H9 (cell line): ENCODE results near the gene EPS8. TPM values are rescaled to one million over a fixed set of nuclear protein-coding genes. Genes with fewer than 3 reads are reported as not detected.

ENCODE experiments used
- DNase-seq: peaks from one replicate; pipeline ENCODE4 v3.0.0-alpha.2; 2017
- H2AFZ ChIP-seq: one replicate; pipeline ENCODE4 v1.6.1; 2013; ENCODE audit warnings: mild to moderate bottlenecking, low read length, control low read depth, moderate library complexity
- H2AK5ac ChIP-seq: 2 replicates; pipeline ENCODE4 v1.6.1; 2013; ENCODE audit warnings: low read length, control low read depth, mixed read lengths; ENCODE audit not compliant: insufficient read length
- H2BK120ac ChIP-seq: one replicate; pipeline ENCODE4 v1.6.1; 2013; ENCODE audit warnings: low read depth, mild to moderate bottlenecking, low read length, control low read depth, inconsistent platforms; ENCODE audit not compliant: poor library complexity, severe bottlenecking
- H2BK12ac ChIP-seq: 2 replicates; pipeline ENCODE4 v1.6.1; 2013; ENCODE audit warnings: low read length, control low read depth, mixed read lengths, low read depth; ENCODE audit not compliant: insufficient read length
- H2BK15ac ChIP-seq: 2 replicates; pipeline ENCODE4 v1.6.1; 2013; ENCODE audit warnings: low read depth, low read length, control low read depth
- H2BK20ac ChIP-seq: one replicate; pipeline ENCODE4 v1.6.1; 2013; ENCODE audit warnings: low read depth, mild to moderate bottlenecking, low read length, control low read depth, inconsistent platforms; ENCODE audit not compliant: poor library complexity, severe bottlenecking
- H2BK5ac ChIP-seq: 2 replicates; pipeline ENCODE4 v1.6.1; 2013; ENCODE audit warnings: low read length, control low read depth, mixed read lengths; ENCODE audit not compliant: insufficient read length
- H3K14ac ChIP-seq: 2 replicates; pipeline ENCODE4 v1.6.1; 2013; ENCODE audit warnings: low read length, control low read depth; ENCODE audit not compliant: insufficient read depth
- H3K18ac ChIP-seq: 2 replicates; pipeline ENCODE4 v1.6.1; 2013; ENCODE audit warnings: low read depth, mild to moderate bottlenecking, mixed read lengths, low read length, control low read depth; ENCODE audit not compliant: insufficient read length
- H3K23ac ChIP-seq: 2 replicates; pipeline ENCODE4 v1.6.1; 2013; ENCODE audit warnings: low read length, control low read depth, mixed read lengths, low read depth; ENCODE audit not compliant: insufficient read length
- H3K23me2 ChIP-seq: 2 replicates; pipeline ENCODE4 v1.6.1; 2013; ENCODE audit warnings: low read depth, mild to moderate bottlenecking, mixed read lengths, low read length, control low read depth; ENCODE audit not compliant: insufficient read length, poor library complexity, severe bottlenecking
- H3K27ac ChIP-seq: 2 replicates; pipeline ENCODE4 v1.5.1; 2013; ENCODE audit warnings: low read length, control low read depth, mixed read lengths, low read depth; ENCODE audit not compliant: insufficient read length
- H3K27me3 ChIP-seq: 2 replicates; pipeline ENCODE4 v1.6.1; 2013; ENCODE audit warnings: low read length, control low read depth, inconsistent platforms; ENCODE audit not compliant: insufficient read depth
- H3K4ac ChIP-seq: 2 replicates; pipeline ENCODE4 v1.6.1; 2013; ENCODE audit warnings: low read depth, mild to moderate bottlenecking, control low read depth, inconsistent platforms, low read length, moderate library complexity
- H3K4me1 ChIP-seq: 2 replicates; pipeline ENCODE4 v1.6.1; 2013; ENCODE audit warnings: low read length, control low read depth, inconsistent platforms; ENCODE audit not compliant: insufficient read depth
- H3K4me2 ChIP-seq: 2 replicates; pipeline ENCODE4 v1.6.1; 2013; ENCODE audit warnings: low read length, control low read depth, mixed read lengths; ENCODE audit not compliant: insufficient read length, insufficient read depth
- H3K56ac ChIP-seq: 2 replicates; pipeline ENCODE4 v1.6.1; 2013; ENCODE audit warnings: low read depth, mild to moderate bottlenecking, mixed read lengths, low read length, control low read depth; ENCODE audit not compliant: insufficient read length
- H3K79me1 ChIP-seq: 2 replicates; pipeline ENCODE4 v1.6.1; 2013; ENCODE audit warnings: low read depth, mild to moderate bottlenecking, moderate library complexity, low read length, control low read depth, inconsistent platforms; ENCODE audit not compliant: insufficient read depth, poor library complexity, severe bottlenecking
- H3K79me2 ChIP-seq: 2 replicates; pipeline ENCODE4 v1.6.1; 2013; ENCODE audit warnings: low read length, control low read depth, inconsistent platforms; ENCODE audit not compliant: insufficient read depth
- H3K9ac ChIP-seq: 2 replicates; pipeline ENCODE4 v1.6.1; 2013; ENCODE audit warnings: low read length, control low read depth, mixed read lengths; ENCODE audit not compliant: insufficient read length; ENCODE audit errors: extremely low read depth
- H3K9me3 ChIP-seq: one replicate; pipeline ENCODE4 v1.6.1; 2013; ENCODE audit warnings: low read depth, low read length, inconsistent platforms; ENCODE audit not compliant: control insufficient read depth
- H3T11ph ChIP-seq: one replicate; pipeline ENCODE4 v1.6.1; 2013; ENCODE audit warnings: mild to moderate bottlenecking, low read length, control low read depth, inconsistent platforms
- H4K20me1 ChIP-seq: one replicate; pipeline ENCODE4 v1.6.1; 2013; ENCODE audit not compliant: control insufficient read depth, insufficient read length, insufficient read depth
- H4K5ac ChIP-seq: 2 replicates; pipeline ENCODE4 v1.6.1; 2013; ENCODE audit warnings: low read depth, mild to moderate bottlenecking, mixed read lengths, low read length, control low read depth; ENCODE audit not compliant: insufficient read length
- H4K8ac ChIP-seq: replicated peaks from 2 replicates; pipeline ENCODE4 v1.6.1; 2013; ENCODE audit warnings: low read length, control low read depth, mixed read lengths, low read depth; ENCODE audit not compliant: insufficient read length
- H4K91ac ChIP-seq: 2 replicates; pipeline ENCODE4 v1.6.1; 2013; ENCODE audit warnings: low read depth, mild to moderate bottlenecking, moderate library complexity, mixed read lengths, low read length, control low read depth; ENCODE audit not compliant: insufficient read length
- H3K27ac Mint-ChIP-seq, 3 experiments: 2 replicates in 2 of 3; 3 replicates in 1 of 3; pipeline ENCODE4 v1.8.0; 2020 to 2021; ENCODE audit warnings: mixed read lengths in 3 of 3, mild to moderate bottlenecking in 1 of 3, moderate library complexity in 1 of 3
- H3K27me3 Mint-ChIP-seq: 2 replicates; pipeline ENCODE4 v1.8.0; 2021; ENCODE audit warnings: low read depth, mild to moderate bottlenecking, moderate library complexity, mixed read lengths
- H3K36me3 Mint-ChIP-seq, 3 experiments: 2 replicates in 2 of 3; 3 replicates in 1 of 3; pipeline ENCODE4 v1.8.0; 2020 to 2021; ENCODE audit warnings: low read depth in 3 of 3, mixed read lengths in 3 of 3; ENCODE audit not compliant: insufficient read depth in 1 of 3
- H3K4me1 Mint-ChIP-seq, 2 experiments: 2 replicates each; pipeline ENCODE4 v1.8.0; 2020; ENCODE audit warnings: mixed read lengths in 2 of 2
- H3K4me3 Mint-ChIP-seq, 2 experiments: 2 replicates in 1 of 2; 3 replicates in 1 of 2; pipeline ENCODE4 v1.8.0; 2020 to 2021; ENCODE audit warnings: mild to moderate bottlenecking in 2 of 2, mixed read lengths in 2 of 2, moderate library complexity in 1 of 2
- H3K9me3 Mint-ChIP-seq, 2 experiments: 2 replicates in 1 of 2; 3 replicates in 1 of 2; pipeline ENCODE4 v1.8.0; 2020; ENCODE audit warnings: mild to moderate bottlenecking in 2 of 2, mixed read lengths in 2 of 2, moderate library complexity in 1 of 2
- WGBS: extraction: QIAGEN DNeasy Blood & Tissue Kit; methylation state at CpG from one replicate; pipeline ENCODE4 v1.1.7; 2013; ENCODE audit warnings: missing lambda C conversion rate, low lambda C conversion rate, mixed read lengths; ENCODE audit not compliant: insufficient read length; ENCODE audit errors: extremely low coverage; 5-methylcytosine and 5-hydroxymethylcytosine counted together
- total RNA-seq: library from RNA; stranded (reverse); gene quantifications from 2 replicates; pipeline ENCODE4 v1.2.1, GENCODE V29; 2021
- TF ChIP-seq, protein P1 (sequence below): fragments of 200-600 bp; sonication (generic); conservative IDR thresholded peaks from 3 replicates; pipeline ENCODE4 v1.8.0; 2021; ENCODE audit warnings: antibody characterized with exemption, mild to moderate bottlenecking

The EPS8 gene
- total RNA-seq, 1 experiment from 2014 or later = 2.2 TPM

DNA sequence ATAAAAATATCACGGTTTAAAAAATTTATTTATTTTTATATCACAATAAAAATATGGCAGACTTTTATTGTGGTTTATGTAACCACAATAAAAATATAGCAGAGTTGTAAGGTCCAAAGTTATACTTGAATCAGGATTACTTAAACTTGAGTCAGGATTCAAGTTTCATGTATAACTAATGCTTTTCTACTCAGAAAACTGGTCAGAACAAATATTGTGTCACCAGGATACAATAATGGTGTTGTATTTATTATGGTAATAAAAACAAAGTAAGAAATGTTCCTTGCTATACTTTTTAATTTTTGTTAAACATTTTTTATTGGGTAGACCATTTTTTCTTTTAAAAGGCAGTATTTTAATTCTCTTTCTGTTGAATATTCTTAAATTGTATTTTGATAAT is 29.2 kb upstream of the EPS8 start:
- no CpG with 5 or more reads among the region's 1 CpG for WGBS
- no peak overlapping the region for H2BK5ac ChIP-seq
- Mint-ChIP-seq H3K27me3 (no peaks in the 10 kb centered on the region), H3K27ac (no peak overlapping the region), H3K4me1 (peaks cover 6% of the 10 kb centered on the region in 2 experiments), H3K4me3 (no peak overlapping the region), H3K36me3 (no peaks in the 10 kb centered on the region), H3K9me3 (no peaks in the 10 kb centered on the region; a peak in 1 of 5 replicates)
- H3K9ac ChIP-seq = no peak overlapping the region
- no peak overlapping the region for H3K56ac ChIP-seq
- no peak overlapping the region for H2AFZ ChIP-seq
- no peak overlapping the region for H3K4me2 ChIP-seq
- no peak overlapping the region for H3K23ac ChIP-seq
- no peak overlapping the region for H3K18ac ChIP-seq
- H3K79me1 ChIP-seq = no peaks in the 10 kb centered on the region
- H3K14ac ChIP-seq = no peak overlapping the region
- no peak for DNase-seq
- H4K5ac ChIP-seq = no peak overlapping the region
- TF ChIP-seq, protein P1, sequence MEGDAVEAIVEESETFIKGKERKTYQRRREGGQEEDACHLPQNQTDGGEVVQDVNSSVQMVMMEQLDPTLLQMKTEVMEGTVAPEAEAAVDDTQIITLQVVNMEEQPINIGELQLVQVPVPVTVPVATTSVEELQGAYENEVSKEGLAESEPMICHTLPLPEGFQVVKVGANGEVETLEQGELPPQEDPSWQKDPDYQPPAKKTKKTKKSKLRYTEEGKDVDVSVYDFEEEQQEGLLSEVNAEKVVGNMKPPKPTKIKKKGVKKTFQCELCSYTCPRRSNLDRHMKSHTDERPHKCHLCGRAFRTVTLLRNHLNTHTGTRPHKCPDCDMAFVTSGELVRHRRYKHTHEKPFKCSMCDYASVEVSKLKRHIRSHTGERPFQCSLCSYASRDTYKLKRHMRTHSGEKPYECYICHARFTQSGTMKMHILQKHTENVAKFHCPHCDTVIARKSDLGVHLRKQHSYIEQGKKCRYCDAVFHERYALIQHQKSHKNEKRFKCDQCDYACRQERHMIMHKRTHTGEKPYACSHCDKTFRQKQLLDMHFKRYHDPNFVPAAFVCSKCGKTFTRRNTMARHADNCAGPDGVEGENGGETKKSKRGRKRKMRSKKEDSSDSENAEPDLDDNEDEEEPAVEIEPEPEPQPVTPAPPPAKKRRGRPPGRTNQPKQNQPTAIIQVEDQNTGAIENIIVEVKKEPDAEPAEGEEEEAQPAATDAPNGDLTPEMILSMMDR = no peak
- no peaks in the 10 kb centered on the region for H3K27me3 ChIP-seq
- no peak overlapping the region for H4K91ac ChIP-seq
- H4K8ac ChIP-seq = no peak overlapping the region
- no peaks in the 10 kb centered on the region for H4K20me1 ChIP-seq
- no peak overlapping the region for H2BK12ac ChIP-seq
- no peak overlapping the region for H2BK15ac ChIP-seq
- no peak overlapping the region for H3K4ac ChIP-seq
- H2AK5ac ChIP-seq = no peak overlapping the region
- H2BK120ac ChIP-seq = no peak overlapping the region
- H3K4me1 ChIP-seq = no peaks in the 10 kb centered on the region
- H3T11ph ChIP-seq = no peak overlapping the region
- H2BK20ac ChIP-seq = no peak overlapping the region
- H3K27ac ChIP-seq = no peak overlapping the region
- H3K79me2 ChIP-seq = no peaks in the 10 kb centered on the region
- no peaks in the 10 kb centered on the region for H3K23me2 ChIP-seq
- H3K9me3 ChIP-seq = no peaks in the 10 kb centered on the region
